CD4-positive, alpha-beta T cell (primary cell): Measurements from ENCODE around the gene PRPH. TPM values are rescaled to one million over a fixed set of nuclear protein-coding genes. Genes with fewer than 3 reads are reported as not detected.

Source experiments
- ATAC-seq: fragments of 200-7000 bp; cut with Tn5 transposase; one replicate; pipeline ENCODE4 v1.10.0; 2022; ENCODE audit warnings: mild to moderate bottlenecking; ENCODE audit not compliant: poor library complexity
- CTCF ChIA-PET: fragments of 350-600 bp; sonication (Branson Sonifier 250); formaldehyde crosslinking; loops from one replicate; lab custom pipeline; 2021; ENCODE audit warnings: antibody characterized with exemption, inconsistent platforms; lab: Charles Lee
- POLR2A ChIA-PET: fragments of 350-600 bp; sonication (Branson Sonifier 250); formaldehyde crosslinking; loops from one replicate; lab custom pipeline; 2021; ENCODE audit warnings: antibody characterized with exemption, inconsistent platforms; lab: Charles Lee
- DNase-seq, 14 experiments: peaks; one replicate each; pipeline ENCODE4 v3.0.0-alpha.2; 2013 to 2020; ENCODE audit warnings: mixed read lengths in 2 of 14
- H3K27ac ChIP-seq, 2 donors: one replicate each; pipeline versions ENCODE4 v1.5.1 to v1.7.0; 2013; ENCODE audit warnings: low read length in 2 of 2, low read depth in 1 of 2, mild to moderate bottlenecking in 1 of 2
- H3K27me3 ChIP-seq, 2 experiments: 1 replicate in 1 of 2; 2 replicates in 1 of 2; pipeline versions ENCODE4 v1.6.1 to v1.7.0; 2013; ENCODE audit warnings: low read length in 2 of 2, control low read depth in 1 of 2, mild to moderate bottlenecking in 1 of 2, moderate library complexity in 1 of 2; ENCODE audit not compliant: insufficient read depth in 2 of 2, control insufficient read depth in 1 of 2
- H3K36me3 ChIP-seq: one replicate; pipeline ENCODE4 v1.6.1; 2013; ENCODE audit warnings: low read length, control low read depth; ENCODE audit not compliant: insufficient read depth
- H3K4me1 ChIP-seq: one replicate; pipeline ENCODE4 v1.6.1; 2013; ENCODE audit warnings: low read length, control low read depth; ENCODE audit not compliant: insufficient read depth
- H3K4me3 ChIP-seq: one replicate; pipeline ENCODE4 v1.5.1; 2013; ENCODE audit warnings: mild to moderate bottlenecking, low read length, moderate library complexity
- H3K9me3 ChIP-seq, 2 experiments: 1 replicate in 1 of 2; 2 replicates in 1 of 2; pipeline versions ENCODE4 v1.6.1 to v1.7.0; 2013; ENCODE audit warnings: low read length in 2 of 2, mild to moderate bottlenecking in 2 of 2, control low read depth in 1 of 2, moderate library complexity in 1 of 2; ENCODE audit not compliant: control insufficient read depth in 1 of 2, insufficient read depth in 1 of 2
- H3K27ac Mint-ChIP-seq: one replicate; pipeline ENCODE4 v1.8.0; 2020; ENCODE audit warnings: mixed read lengths
- H3K27me3 Mint-ChIP-seq: one replicate; pipeline ENCODE4 v1.8.0; 2021; ENCODE audit warnings: mixed read lengths
- H3K36me3 Mint-ChIP-seq: one replicate; pipeline ENCODE4 v1.8.0; 2021; ENCODE audit warnings: low read depth, mixed read lengths
- H3K4me1 Mint-ChIP-seq: one replicate; pipeline ENCODE4 v1.8.0; 2021; ENCODE audit warnings: low read depth, mixed read lengths
- H3K4me3 Mint-ChIP-seq: one replicate; pipeline ENCODE4 v1.8.0; 2020; ENCODE audit warnings: mild to moderate bottlenecking, mixed read lengths
- H3K9me3 Mint-ChIP-seq: one replicate; pipeline ENCODE4 v1.8.0; 2020; ENCODE audit warnings: mixed read lengths
- intact Hi-C, 2 experiments: fragments of 100-400 bp; cut with DNase I in 1 of 2; cut with micrococcal nuclease in 1 of 2; formaldehyde crosslinking; loops; one replicate each; pipeline versions ENCODE4 v1.15.1 to v1.9.0; 2023 to 2025; cut with DNase I, micrococcal nuclease
- total RNA-seq, 174 experiments: library from RNA in 2 of 174; stranded (reverse) in 2 of 174; gene quantifications; one replicate each; pipeline ENCODE4 v1.2.3 and lab custom pipeline; 2021 to 2026
- TF ChIP-seq, protein P1 (sequence below): fragments of 200-600 bp; IDR thresholded peaks from one replicate; pipeline ENCODE4 v1.8.0; 2022; ENCODE audit warnings: antibody characterized with exemption, mild to moderate bottlenecking

The PRPH gene
- total RNA-seq, 2 experiments from 2014 or later: 0.56 TPM; not detected in 1

DNA sequence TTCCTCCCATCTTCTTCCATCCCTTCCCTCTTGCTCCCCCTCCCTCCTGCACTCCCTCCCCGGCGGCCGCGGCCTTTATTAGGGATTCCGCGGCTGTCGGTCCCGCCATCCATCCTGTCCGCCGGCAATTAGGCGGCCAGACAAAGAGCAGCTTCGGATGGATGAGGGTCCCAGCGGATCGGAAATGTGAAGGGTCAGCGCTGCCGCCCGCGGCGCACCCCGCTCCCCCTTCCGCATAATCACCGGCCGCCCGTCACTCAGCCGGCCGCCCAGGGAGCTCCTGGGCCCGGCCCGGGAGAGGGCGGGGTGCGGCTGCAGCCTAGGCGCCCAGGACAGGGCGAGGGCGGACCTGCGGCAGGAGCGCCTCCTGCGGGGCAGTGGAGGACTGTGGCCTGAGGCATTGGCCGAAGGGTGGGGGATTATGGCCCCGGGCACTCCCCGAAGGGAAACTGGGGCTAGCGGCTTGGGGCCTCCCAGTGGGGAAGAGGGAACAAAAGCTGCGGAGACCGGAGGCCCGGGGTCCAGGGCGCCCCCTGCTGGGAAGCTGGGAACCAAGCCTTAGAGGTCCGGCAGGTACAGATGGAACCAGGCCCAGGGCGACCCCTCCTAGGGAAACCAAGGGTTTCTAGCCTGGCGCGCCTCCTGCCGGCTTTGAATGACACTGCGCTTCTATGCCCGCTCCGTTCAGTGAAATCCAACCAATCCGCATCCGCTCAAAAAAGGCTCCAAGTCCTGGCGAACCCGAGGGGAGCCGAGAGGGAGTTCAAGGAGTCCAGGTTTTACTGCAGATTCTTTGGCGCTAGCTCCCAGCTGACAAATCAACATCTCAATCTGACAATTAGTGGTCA, 47.3 kb downstream of the PRPH start:
- no peaks in the 10 kb centered on the region for H3K36me3 Mint-ChIP-seq
- ChIA-PET POLR2A (interaction anchor here (0.8 to 1.7 kb wide), 7 partner anchors 9 to 171 kb away, joined by 3 to 6 read pairs (median 4); partner anchors contain the start of genes PRPH, SPATS2 and TROAP), CTCF (interaction anchor here (0.6 to 3.5 kb wide), 16 partner anchors 8 to 107 kb away, joined by 3 to 25 read pairs (median 6); partner anchors contain the start of genes SPATS2 and TROAP)
- no peaks in the 10 kb centered on the region for H3K36me3 ChIP-seq
- H3K4me1 ChIP-seq: peaks cover 66% of the 10 kb centered on the region
- H3K9me3 Mint-ChIP-seq: no peaks in the 10 kb centered on the region
- DNase-seq (peak; percentile 42 to 84 (median 63)), ATAC-seq (peak; percentile 78)
- H3K4me3 ChIP-seq: peak overlapping the region; percentile 51
- no peak overlapping the region for H3K27ac Mint-ChIP-seq
- peaks cover 74 to 79% of the 10 kb centered on the region in 2 experiments for H3K27me3 ChIP-seq
- TF ChIP-seq, protein P1, sequence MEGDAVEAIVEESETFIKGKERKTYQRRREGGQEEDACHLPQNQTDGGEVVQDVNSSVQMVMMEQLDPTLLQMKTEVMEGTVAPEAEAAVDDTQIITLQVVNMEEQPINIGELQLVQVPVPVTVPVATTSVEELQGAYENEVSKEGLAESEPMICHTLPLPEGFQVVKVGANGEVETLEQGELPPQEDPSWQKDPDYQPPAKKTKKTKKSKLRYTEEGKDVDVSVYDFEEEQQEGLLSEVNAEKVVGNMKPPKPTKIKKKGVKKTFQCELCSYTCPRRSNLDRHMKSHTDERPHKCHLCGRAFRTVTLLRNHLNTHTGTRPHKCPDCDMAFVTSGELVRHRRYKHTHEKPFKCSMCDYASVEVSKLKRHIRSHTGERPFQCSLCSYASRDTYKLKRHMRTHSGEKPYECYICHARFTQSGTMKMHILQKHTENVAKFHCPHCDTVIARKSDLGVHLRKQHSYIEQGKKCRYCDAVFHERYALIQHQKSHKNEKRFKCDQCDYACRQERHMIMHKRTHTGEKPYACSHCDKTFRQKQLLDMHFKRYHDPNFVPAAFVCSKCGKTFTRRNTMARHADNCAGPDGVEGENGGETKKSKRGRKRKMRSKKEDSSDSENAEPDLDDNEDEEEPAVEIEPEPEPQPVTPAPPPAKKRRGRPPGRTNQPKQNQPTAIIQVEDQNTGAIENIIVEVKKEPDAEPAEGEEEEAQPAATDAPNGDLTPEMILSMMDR: peak; percentile 87
- peak overlapping the region; percentile 78 for H3K4me3 Mint-ChIP-seq
- peaks cover 89% of the 10 kb centered on the region for H3K27me3 Mint-ChIP-seq
- peaks cover 59% of the 10 kb centered on the region for H3K4me1 Mint-ChIP-seq
- H3K9me3 ChIP-seq: peaks cover 0 to 20% of the 10 kb centered on the region in 2 experiments
- no peak overlapping the region for H3K27ac ChIP-seq
- intact Hi-C loops: loop anchor here (1.0 kb wide), 1 partner anchor 54 kb away; no protein-coding TSS in a partner anchor

DNA sequence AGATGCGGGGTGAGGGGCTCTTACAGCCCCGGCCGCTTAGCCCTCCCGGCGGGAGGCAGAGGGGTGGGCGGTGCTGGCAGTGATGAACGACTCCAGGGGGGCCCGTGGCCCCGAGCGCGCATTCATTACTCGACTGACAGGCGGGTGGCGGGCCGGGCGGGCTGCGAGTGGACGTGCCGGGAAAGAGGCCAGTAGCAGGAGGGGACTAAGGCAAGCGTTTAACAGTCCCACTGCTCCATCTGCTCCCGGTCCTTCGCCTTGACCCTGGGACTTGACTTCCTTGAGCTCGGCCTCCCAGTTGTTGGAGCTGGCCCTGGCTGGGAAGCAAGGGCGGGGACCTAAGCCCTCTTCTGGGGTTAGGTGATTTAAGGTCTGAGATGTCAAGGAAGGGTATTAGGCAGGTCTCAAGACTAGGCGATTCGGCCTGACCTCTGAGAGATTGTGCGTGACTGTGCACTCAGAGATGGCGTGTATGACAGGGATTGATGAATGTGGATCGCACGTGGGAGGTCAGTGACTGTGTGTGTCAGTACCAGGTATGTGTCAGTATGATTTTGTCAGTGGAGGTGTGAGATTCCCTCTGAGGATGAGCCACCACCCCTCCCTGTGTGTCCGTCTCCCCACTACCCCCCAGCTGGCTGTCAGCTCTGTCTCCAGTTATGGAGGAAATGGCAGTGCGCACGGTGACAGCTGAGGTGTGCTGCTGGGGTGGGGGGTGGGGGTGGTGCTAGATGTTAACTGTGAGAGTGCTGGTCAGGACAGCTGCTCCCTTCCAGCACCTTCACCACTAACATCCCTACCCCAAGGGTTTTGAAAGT, 48.2 kb downstream of the PRPH start:
- CTCF ChIA-PET: interaction anchor here (0.9 to 3.5 kb wide), 13 partner anchors 8 to 77 kb away, joined by 3 to 25 read pairs (median 6); partner anchors contain the start of genes SPATS2 and TROAP
- POLR2A ChIA-PET: interaction anchor here (0.8 to 1.5 kb wide), 7 partner anchors 10 to 224 kb away, joined by 3 to 6 read pairs (median 3); partner anchors contain the start of genes PRPH and TROAP
- H3K4me1 Mint-ChIP-seq: peaks cover 52% of the 10 kb centered on the region

More for the DNA sequence above, 48.2 kb downstream of the PRPH start:
- ATAC-seq: peak; percentile 21
- no peaks in the 10 kb centered on the region for H3K36me3 Mint-ChIP-seq
- peaks cover 0 to 20% of the 10 kb centered on the region in 2 experiments for H3K9me3 ChIP-seq
- H3K27me3 ChIP-seq: peaks cover 75 to 79% of the 10 kb centered on the region in 2 experiments
- H3K9me3 Mint-ChIP-seq: no peaks in the 10 kb centered on the region
- H3K4me3 ChIP-seq: peak overlapping the region; percentile 51
- TF ChIP-seq, protein P1: no peak
- peaks cover 89% of the 10 kb centered on the region for H3K27me3 Mint-ChIP-seq
- H3K4me3 Mint-ChIP-seq: peak overlapping the region; percentile 78
- no peaks in the 10 kb centered on the region for H3K36me3 ChIP-seq
- H3K4me1 ChIP-seq: peaks cover 66% of the 10 kb centered on the region
- peak in 4 of 14 experiments; percentile 44 to 63 (median 51) for DNase-seq
- intact Hi-C loops: loop anchor here (1.0 kb wide), 1 partner anchor 55 kb away; no protein-coding TSS in a partner anchor
- no peak overlapping the region for H3K27ac Mint-ChIP-seq
- H3K27ac ChIP-seq: no peak overlapping the region
